Karpas-422 (cell line): ENCODE results near the gene CRACDL. TPM values are rescaled to one million over a fixed set of nuclear protein-coding genes. Genes with fewer than 3 reads are reported as not detected.

ENCODE experiments used
- DNase-seq: peaks from one replicate; pipeline ENCODE4 v3.0.0-alpha.2; 2015
- H2AFZ ChIP-seq: fragments of 200-600 bp; sonication (generic); 2 replicates; pipeline ENCODE4 v1.6.1; 2014; ENCODE audit warnings: antibody characterized with exemption, low read length, mixed read lengths
- H3K27ac ChIP-seq: fragments of 200-600 bp; sonication (generic); 2 replicates; pipeline ENCODE4 v1.5.1; 2014; ENCODE audit warnings: mild to moderate bottlenecking, low read length, moderate library complexity
- H3K27me3 ChIP-seq: fragments of 200-600 bp; sonication (generic); 2 replicates; pipeline ENCODE4 v1.6.1; 2014; ENCODE audit warnings: low read length, mixed read lengths
- H3K36me3 ChIP-seq: fragments of 200-600 bp; sonication (generic); 2 replicates; pipeline ENCODE4 v1.6.1; 2014; ENCODE audit warnings: low read length, mixed read lengths; ENCODE audit not compliant: insufficient read depth
- H3K4me1 ChIP-seq: fragments of 200-600 bp; sonication (generic); 2 replicates; pipeline ENCODE4 v1.6.1; 2014; ENCODE audit warnings: mild to moderate bottlenecking, low read length, mixed read lengths
- H3K4me2 ChIP-seq: fragments of 200-600 bp; sonication (generic); 2 replicates; pipeline ENCODE4 v1.6.1; 2014; ENCODE audit warnings: low read length, low read depth, mild to moderate bottlenecking; ENCODE audit not compliant: poor library complexity, severe bottlenecking
- H3K4me3 ChIP-seq: fragments of 200-600 bp; sonication (generic); 2 replicates; pipeline ENCODE4 v1.5.1; 2014; ENCODE audit warnings: mild to moderate bottlenecking, antibody characterized with exemption, low read length, mixed read lengths
- H3K79me2 ChIP-seq: fragments of 200-600 bp; sonication (generic); 2 replicates; pipeline ENCODE4 v1.6.1; 2014; ENCODE audit warnings: mild to moderate bottlenecking, low read length, mixed read lengths
- H3K9ac ChIP-seq: fragments of 200-600 bp; sonication (generic); 2 replicates; pipeline ENCODE4 v1.6.0; 2014; ENCODE audit warnings: low read length
- H3K9me2 ChIP-seq: fragments of 200-600 bp; sonication (generic), shearing (Covaris generic); replicated peaks from 2 replicates; pipeline ENCODE4 v1.6.0; 2014; ENCODE audit warnings: mild to moderate bottlenecking, low read length, moderate library complexity; ENCODE audit not compliant: insufficient read depth
- H3K9me3 ChIP-seq: fragments of 300-700, 200-600 bp; sonication (generic); 2 replicates; pipeline ENCODE4 v1.6.1; 2014; ENCODE audit warnings: low read length, mixed read lengths
- H4K20me1 ChIP-seq: fragments of 200-600 bp; sonication (generic); 2 replicates; pipeline ENCODE4 v1.6.1; 2014; ENCODE audit warnings: mild to moderate bottlenecking, antibody characterized with exemption, low read length, low read depth; ENCODE audit not compliant: insufficient read depth
- total RNA-seq: library from RNA; depleted of rRNA; stranded (reverse); fragments of >200 nt; shearing (Covaris generic); gene quantifications from 2 replicates; pipeline ENCODE4 v1.2.3, GENCODE V29; 2014; ENCODE audit warnings: low replicate concordance

Gene CRACDL
- total RNA-seq, 1 experiment from 2014 or later: 1.0 TPM

DNA sequence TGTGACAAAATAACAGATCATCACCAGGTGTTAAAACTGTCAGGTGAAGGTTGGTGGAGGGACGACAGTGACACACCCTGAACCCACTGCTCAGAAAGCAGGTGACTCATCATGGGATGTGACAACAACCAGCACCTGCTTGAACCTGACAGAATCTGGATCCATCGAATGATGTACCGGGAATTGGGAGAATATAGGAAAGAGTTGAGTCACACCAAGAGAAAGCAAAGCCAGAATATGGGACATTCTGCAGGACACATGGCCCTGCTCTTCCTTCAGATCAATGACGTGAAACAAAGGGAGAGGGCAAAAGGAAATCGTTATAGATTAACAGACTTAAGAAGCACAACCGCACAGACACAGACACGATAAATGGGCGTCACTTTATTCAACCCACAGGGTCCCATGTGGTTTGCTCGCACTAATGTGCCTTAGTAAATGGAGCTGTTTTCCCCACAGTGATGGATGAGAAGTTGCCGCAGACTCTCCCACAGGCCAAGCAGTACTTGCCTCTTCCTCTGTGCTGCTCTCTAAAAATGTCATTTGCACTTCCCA, 100.1 kb downstream of the CRACDL start:
- H3K27ac ChIP-seq: no peak overlapping the region
- no peak overlapping the region for H3K4me3 ChIP-seq
- DNase-seq: no peak

GRCh38 chr2:98833917-98834263, 102.1 kb downstream of the CRACDL start:
- Histone ChIP-seq H3K4me1 (peaks cover 12% of the 10 kb centered on the region), H4K20me1 (no peaks in the 10 kb centered on the region), H3K9me2 (no peaks in the 10 kb centered on the region), H3K4me2 (no peak overlapping the region), H3K79me2 (no peaks in the 10 kb centered on the region), H3K4me3 (no peak overlapping the region), H3K36me3 (no peaks in the 10 kb centered on the region), H3K9me3 (no peaks in the 10 kb centered on the region), H3K9ac (no peak overlapping the region), H3K27ac (no peak overlapping the region), H3K27me3 (no peaks in the 10 kb centered on the region), H2AFZ (no peak overlapping the region)
- no peak for DNase-seq

More for the DNA sequence above, 100.1 kb downstream of the CRACDL start:
- H3K9me2 ChIP-seq: no peaks in the 10 kb centered on the region
- no peak overlapping the region for H3K9ac ChIP-seq
- no peaks in the 10 kb centered on the region for H4K20me1 ChIP-seq
- no peaks in the 10 kb centered on the region for H3K9me3 ChIP-seq
- no peaks in the 10 kb centered on the region for H3K36me3 ChIP-seq
- no peak overlapping the region for H2AFZ ChIP-seq
- no peak overlapping the region for H3K4me2 ChIP-seq
- peaks cover 12% of the 10 kb centered on the region for H3K4me1 ChIP-seq
- H3K79me2 ChIP-seq: no peaks in the 10 kb centered on the region
- H3K27me3 ChIP-seq: no peaks in the 10 kb centered on the region

DNA sequence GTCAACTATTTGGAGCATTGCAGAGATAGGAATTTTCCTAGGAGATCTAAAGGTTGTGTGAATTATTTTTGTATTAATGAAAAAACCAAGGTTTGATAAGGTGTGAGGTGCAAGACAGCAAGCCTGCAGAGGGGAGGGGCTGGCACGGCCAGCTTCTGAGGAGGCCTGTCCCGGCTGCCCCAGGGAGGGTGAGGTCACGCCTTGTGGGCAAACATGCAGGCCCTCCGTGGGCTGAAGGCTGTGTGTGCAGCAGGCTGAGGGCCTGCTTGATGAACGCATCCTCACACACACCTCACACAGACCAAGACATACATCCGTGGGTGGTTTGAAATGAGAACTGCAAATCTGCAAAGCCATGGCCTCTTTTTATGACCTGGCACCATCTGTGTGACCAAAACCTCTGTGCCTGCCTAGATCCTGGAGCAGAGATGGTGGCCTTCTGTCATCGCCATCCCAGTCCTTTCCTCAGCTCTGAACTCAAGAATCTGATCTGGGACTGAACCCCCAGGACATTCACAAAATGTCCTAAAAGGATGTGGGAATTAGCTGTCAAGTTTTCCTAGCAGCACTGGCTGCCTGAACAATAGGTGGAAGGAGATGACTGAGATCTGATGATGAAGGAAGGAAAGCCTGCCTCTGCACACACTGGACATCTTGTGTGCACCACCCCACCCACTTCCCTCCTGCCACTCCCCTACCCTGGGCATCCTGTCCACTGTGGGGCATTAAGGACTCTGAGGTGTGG, 102.7 kb downstream of the CRACDL start:
- Histone ChIP-seq H3K79me2 (no peaks in the 10 kb centered on the region), H2AFZ (no peak overlapping the region), H3K4me3 (no peak overlapping the region), H3K9ac (no peak overlapping the region), H3K4me1 (peaks cover 12% of the 10 kb centered on the region), H3K27ac (no peak overlapping the region), H4K20me1 (no peaks in the 10 kb centered on the region), H3K4me2 (no peak overlapping the region), H3K9me2 (no peaks in the 10 kb centered on the region), H3K36me3 (no peaks in the 10 kb centered on the region), H3K9me3 (no peaks in the 10 kb centered on the region), H3K27me3 (no peaks in the 10 kb centered on the region)
- no peak for DNase-seq

DNA sequence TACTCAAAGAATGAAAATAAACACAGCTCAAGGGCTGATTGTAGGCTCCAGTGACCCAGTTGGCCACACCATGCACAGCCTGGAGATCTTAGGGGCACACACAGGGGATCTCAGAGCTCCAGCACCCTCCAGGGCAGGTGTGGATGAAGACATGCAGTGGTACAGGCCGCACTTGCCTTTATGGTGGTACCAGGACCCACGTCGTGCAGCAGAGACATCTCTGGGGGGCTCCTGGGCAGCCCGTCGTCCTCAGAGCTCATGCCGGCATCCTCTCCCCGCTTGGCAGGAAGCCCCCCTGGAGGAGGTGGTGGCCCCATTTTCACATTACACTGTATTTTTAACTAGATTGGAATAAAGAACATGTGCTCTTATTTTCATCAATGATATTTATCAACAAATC, 103.9 kb downstream of the CRACDL start:
- no peak overlapping the region for H3K27ac ChIP-seq

DNA sequence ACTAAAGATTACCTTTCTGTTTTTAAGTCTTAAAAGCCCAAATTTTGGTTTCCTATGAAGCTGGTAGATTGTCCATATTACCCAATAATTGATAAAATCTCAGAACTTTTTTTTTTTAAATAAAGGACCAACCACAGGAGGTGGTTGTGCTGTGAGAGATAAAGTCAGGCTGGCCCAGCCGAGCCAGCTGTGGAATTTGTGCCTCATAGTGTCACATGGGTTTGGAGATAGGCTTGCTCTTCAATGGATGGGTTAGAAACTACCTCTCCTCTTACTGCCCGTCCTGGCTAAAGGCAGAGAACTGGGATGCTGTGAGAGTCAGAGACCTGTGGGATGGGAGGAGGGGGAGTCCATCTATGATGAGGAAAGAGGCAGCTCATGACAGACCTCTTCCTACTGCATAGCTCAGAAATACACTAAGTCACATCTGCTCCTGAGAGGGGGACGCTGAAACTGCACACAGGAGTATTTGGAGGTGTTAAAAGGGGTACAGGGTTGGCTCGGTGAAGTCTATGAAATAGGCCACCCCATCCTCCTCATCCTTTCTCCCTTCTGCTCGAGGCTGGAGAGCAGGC, 105.4 kb downstream of the CRACDL start:
- no peaks in the 10 kb centered on the region for H3K4me1 ChIP-seq
- H3K9me3 ChIP-seq: no peaks in the 10 kb centered on the region
- no peak for DNase-seq
- no peaks in the 10 kb centered on the region for H4K20me1 ChIP-seq
- H3K9me2 ChIP-seq: no peaks in the 10 kb centered on the region
- no peak overlapping the region for H2AFZ ChIP-seq
- H3K9ac ChIP-seq: no peak overlapping the region
- H3K79me2 ChIP-seq: no peaks in the 10 kb centered on the region
- H3K36me3 ChIP-seq: no peaks in the 10 kb centered on the region
- no peaks in the 10 kb centered on the region for H3K27me3 ChIP-seq
- no peak overlapping the region for H3K4me3 ChIP-seq
- H3K4me2 ChIP-seq: no peak overlapping the region
- no peak overlapping the region for H3K27ac ChIP-seq

More for the DNA sequence above, 103.9 kb downstream of the CRACDL start:
- Histone ChIP-seq H3K9ac (no peak overlapping the region), H2AFZ (no peak overlapping the region), H3K4me3 (no peak overlapping the region), H3K36me3 (no peaks in the 10 kb centered on the region), H4K20me1 (no peaks in the 10 kb centered on the region), H3K27me3 (no peaks in the 10 kb centered on the region), H3K9me2 (no peaks in the 10 kb centered on the region), H3K4me1 (peaks cover 1% of the 10 kb centered on the region), H3K79me2 (no peaks in the 10 kb centered on the region), H3K4me2 (no peak overlapping the region), H3K9me3 (no peaks in the 10 kb centered on the region)
- DNase-seq: no peak

DNA sequence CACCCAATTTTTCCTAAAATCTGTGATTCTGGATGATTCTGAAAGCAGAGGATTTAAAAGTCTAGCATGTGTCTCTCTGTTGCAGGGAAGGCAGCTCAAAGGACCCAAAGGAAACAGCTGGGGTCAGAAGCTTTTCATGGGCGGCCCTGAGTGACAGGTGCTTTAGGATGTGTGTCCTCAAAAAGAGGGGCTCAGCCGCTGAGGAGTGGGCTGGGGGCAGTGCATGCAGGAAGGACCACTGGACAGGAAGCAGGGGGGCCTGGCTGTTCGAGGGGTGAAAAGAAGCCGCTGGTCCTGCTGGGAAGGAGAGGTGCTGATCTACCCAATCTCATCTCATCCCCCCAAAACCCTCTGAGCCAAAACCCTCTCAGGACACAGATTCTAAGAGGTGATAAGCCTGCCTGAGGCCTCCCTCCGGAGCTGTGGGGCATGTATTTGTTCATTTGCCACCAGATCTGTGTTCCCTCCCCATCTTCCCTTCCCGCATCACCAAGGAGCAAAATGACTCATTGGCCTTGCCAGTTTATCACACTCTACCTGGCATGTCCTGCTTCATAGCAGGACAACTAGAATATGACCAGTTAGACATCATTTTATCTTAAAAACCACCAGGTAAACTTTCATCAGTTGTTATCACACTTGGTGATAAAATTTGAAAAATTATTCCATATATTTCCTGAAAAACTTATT, 106.3 kb downstream of the CRACDL start:
- Histone ChIP-seq H3K27me3 (no peaks in the 10 kb centered on the region), H3K27ac (no peak overlapping the region), H4K20me1 (no peaks in the 10 kb centered on the region), H3K4me2 (no peak overlapping the region), H3K79me2 (no peaks in the 10 kb centered on the region), H3K4me3 (no peak overlapping the region), H3K4me1 (no peaks in the 10 kb centered on the region), H2AFZ (no peak overlapping the region), H3K9me3 (no peaks in the 10 kb centered on the region), H3K9ac (no peak overlapping the region), H3K9me2 (no peaks in the 10 kb centered on the region), H3K36me3 (no peaks in the 10 kb centered on the region)
- no peak for DNase-seq

- H3K4me3 ChIP-seq: no peak overlapping the region
- H3K4me1 ChIP-seq: no peaks in the 10 kb centered on the region
- no peaks in the 10 kb centered on the region for H3K9me2 ChIP-seq
- DNase-seq: no peak
- no peak overlapping the region for H3K4me2 ChIP-seq
- no peaks in the 10 kb centered on the region for H4K20me1 ChIP-seq
- no peaks in the 10 kb centered on the region for H3K9me3 ChIP-seq
- H2AFZ ChIP-seq: no peak overlapping the region
- no peaks in the 10 kb centered on the region for H3K36me3 ChIP-seq
- no peaks in the 10 kb centered on the region for H3K79me2 ChIP-seq
- H3K27me3 ChIP-seq: no peaks in the 10 kb centered on the region
- H3K9ac ChIP-seq: no peak overlapping the region
- H3K27ac ChIP-seq: no peak overlapping the region
These were observed 107.1 kb downstream of the CRACDL start for GRCh38 chr2:98828793-98829371.

GRCh38 chr2:98828369-98828744, 107.7 kb downstream of the CRACDL start:
- H3K79me2 ChIP-seq: no peaks in the 10 kb centered on the region
- H3K4me2 ChIP-seq: no peak overlapping the region
- no peaks in the 10 kb centered on the region for H4K20me1 ChIP-seq
- DNase-seq: no peak
- H3K4me1 ChIP-seq: no peaks in the 10 kb centered on the region
- no peak overlapping the region for H2AFZ ChIP-seq
- H3K27ac ChIP-seq: no peak overlapping the region
- no peak overlapping the region for H3K9ac ChIP-seq
- H3K36me3 ChIP-seq: no peaks in the 10 kb centered on the region
- no peaks in the 10 kb centered on the region for H3K9me3 ChIP-seq
- no peaks in the 10 kb centered on the region for H3K9me2 ChIP-seq
- H3K4me3 ChIP-seq: no peak overlapping the region
- H3K27me3 ChIP-seq: no peaks in the 10 kb centered on the region
